Measurements from ENCODE around the gene ACO1.

ACO1 gene

DNA sequence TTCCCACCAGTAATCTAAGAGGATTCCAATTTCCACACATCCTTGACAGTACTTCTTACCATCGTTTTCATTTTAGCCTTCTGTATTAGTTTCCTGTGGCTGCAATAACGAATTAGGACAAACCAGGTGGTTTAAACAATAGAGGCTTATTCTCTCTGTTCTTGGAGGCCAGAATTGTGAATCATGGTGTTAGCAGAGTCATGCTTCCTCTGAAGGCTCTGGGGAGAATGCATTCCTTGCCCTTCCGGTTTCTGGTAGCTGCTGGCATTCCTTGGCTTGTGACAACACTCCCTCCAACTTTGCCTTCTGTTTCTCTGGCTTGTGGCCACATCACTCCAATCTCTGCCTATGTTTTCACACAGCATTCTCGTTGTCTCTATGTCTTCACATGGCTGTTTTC lies 118.0 kb downstream of the ACO1 start:
- TF ChIP-seq, protein P1, sequence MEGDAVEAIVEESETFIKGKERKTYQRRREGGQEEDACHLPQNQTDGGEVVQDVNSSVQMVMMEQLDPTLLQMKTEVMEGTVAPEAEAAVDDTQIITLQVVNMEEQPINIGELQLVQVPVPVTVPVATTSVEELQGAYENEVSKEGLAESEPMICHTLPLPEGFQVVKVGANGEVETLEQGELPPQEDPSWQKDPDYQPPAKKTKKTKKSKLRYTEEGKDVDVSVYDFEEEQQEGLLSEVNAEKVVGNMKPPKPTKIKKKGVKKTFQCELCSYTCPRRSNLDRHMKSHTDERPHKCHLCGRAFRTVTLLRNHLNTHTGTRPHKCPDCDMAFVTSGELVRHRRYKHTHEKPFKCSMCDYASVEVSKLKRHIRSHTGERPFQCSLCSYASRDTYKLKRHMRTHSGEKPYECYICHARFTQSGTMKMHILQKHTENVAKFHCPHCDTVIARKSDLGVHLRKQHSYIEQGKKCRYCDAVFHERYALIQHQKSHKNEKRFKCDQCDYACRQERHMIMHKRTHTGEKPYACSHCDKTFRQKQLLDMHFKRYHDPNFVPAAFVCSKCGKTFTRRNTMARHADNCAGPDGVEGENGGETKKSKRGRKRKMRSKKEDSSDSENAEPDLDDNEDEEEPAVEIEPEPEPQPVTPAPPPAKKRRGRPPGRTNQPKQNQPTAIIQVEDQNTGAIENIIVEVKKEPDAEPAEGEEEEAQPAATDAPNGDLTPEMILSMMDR (IDR thresholded peaks at IDR 0.05; ENCODE audit: unreplicated experiment in 3 of 3), result no peak
- Mint-ChIP-seq H3K36me3 (ENCODE audit: low read depth) (peaks cover 12% of the 10 kb centered on the region), H3K27me3 (ENCODE audit: low read depth) (no peaks in the 10 kb centered on the region), H3K4me3 (no peak overlapping the region), H3K9me3 (peaks cover 4% of the 10 kb centered on the region), H3K4me1 (no peaks in the 10 kb centered on the region), H3K27ac (no peak overlapping the region)

DNA sequence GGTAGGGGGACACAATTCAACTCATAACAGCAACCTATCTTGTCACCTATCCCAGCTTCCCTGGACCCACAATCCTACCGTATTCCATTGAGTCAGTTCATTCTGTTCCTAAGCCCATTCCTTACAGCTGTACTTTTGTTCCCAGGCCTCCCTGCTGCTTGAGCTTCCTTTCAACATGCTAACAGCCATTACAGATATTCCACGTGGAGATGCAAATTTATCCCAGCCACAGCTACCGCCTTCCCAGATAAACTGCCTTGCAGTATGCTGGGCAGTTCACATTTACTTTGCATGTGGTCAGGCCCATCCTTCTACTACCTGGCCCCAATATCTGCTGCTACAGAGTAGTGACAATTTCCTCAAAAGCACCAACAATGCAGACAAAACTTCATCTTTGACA lies 118.6 kb downstream of the ACO1 start:
- H3K4me3 Mint-ChIP-seq, result no peak overlapping the region
- peaks cover 12% of the 10 kb centered on the region for H3K36me3 Mint-ChIP-seq (ENCODE audit: low read depth)
- TF ChIP-seq, protein P1 (IDR thresholded peaks at IDR 0.05; ENCODE audit: unreplicated experiment in 3 of 3), result no peak
- peaks cover 4% of the 10 kb centered on the region for H3K9me3 Mint-ChIP-seq
- H3K4me1 Mint-ChIP-seq, result no peaks in the 10 kb centered on the region
- H3K27me3 Mint-ChIP-seq (ENCODE audit: low read depth), result no peaks in the 10 kb centered on the region
- no peak overlapping the region for H3K27ac Mint-ChIP-seq

All from nephron (organoid).